Activated CD4-positive, CD25-positive, alpha-beta regulatory T cell (primary cell): ENCODE measurements around the gene CKB.

Source experiments
- DNase-seq, 4 experiments: peaks; one replicate each; lab custom pipeline; 2025; lab: John Stamatoyannopoulos, UW

CKB gene

DNA sequence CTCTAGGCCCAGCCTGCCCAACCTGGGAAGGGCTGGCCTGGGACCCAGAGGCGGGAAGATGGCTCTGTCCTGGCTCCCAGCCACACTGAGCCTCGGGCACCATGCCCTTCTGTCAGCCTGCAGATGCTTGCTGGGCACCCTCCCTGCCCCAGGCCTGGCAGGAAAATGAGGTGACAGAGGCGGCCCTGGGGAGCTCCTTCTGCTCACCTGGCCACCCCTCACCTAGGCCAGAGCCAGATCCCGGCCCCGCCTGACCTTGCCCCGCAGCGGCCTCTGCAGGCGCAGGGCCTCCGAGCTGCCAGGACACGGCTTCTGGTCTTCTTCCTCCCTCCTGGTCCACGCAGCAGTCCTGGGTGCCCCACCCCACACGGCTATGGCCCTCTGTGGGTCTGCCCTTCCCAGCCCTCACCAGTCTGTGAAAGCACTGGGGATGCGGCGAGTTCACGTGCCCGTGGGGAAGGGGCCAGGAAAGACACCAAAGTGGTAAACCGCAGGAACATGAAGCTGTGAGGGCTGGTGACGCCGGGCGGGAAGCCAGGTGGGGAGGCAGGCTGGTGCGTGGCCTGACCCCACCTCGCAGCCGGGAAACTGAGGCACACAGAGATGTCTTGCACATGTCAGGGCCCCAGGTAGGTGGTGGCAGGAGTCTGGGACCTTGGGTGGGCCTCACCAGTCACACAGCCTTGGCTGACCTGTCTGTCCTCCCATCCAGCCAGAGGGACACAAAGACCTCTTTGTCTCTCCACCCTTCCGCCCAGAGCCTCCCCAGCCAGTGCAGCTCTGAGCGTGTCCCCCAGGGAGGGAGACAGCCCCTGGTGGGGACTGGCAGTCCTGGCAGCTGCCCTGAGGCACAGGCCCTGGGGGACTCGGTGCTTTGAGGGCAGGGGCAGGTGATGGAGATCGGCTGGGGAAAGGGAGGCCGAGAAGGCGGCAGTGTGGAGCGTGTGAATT is 27.0 kb upstream of the CKB start:
- no peak for DNase-seq

DNA sequence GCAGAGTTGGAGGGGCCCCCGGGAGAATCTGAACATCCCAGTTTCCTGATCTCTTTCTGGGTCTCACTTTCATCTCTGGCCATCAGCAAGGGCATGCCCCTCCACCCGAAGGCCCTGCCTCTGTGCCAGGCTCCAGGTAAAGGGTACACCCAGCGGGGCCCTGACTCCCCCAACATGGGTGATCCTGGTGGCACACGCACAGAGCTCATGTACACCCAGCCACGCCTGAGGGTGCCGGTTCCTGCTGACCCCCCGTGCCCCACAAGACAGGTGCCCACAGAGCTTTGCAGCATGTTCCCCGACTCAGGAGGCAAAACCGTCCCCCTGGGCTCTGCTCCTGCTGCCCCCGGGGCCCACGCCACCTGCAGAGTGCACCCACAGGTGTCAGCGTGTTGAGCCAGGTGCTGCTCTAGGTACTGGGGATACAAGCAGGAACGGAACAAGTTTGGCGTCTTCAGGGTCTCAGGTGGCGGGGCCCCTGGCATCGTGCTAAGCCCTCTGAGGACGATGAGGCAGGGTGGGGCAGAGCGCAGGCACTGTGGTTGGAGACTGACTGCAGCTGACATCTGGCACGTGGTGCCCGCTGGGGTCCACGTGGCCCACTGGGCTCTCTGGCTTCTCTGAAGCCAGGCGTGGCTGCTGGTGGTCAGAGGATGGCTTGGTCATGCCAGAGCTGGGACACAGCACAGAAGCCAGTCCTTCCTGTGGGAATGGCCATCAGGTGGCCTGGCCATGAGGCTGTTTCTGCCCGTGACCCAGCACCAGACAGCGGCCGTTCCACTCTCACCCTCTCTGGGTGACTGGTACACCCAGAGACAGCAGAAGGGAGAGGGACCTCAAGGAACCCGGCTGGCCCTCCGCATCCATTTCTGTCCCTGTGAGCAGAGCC is 26.1 kb upstream of the CKB start:
- no peak for DNase-seq

DNA sequence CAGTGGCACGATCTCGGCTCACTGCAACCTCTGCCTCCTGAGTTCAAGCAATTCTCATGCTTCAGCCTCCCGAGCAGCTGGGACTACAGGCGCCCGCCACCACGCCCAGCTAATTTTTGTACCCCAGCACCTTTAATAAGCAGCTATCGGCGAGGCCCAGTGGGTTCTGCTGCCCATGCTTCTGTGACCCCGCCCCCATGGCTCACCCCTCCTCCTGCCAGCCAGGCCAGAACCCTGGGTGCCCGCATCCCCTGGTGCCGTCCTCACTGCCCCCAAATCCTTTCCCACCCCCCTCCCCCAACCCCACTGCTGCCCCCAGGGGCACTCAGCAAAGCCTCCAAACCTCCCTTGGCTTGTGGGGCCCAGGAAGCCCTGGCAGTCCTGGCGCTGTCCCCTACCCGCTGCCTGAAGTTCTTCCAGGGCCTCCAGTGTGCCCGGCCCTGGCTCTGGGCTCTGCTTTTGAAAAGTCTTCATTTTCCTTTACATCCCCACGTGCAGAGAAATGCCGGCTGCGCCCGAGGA is 25.4 kb upstream of the CKB start:
- DNase-seq = no peak

DNA sequence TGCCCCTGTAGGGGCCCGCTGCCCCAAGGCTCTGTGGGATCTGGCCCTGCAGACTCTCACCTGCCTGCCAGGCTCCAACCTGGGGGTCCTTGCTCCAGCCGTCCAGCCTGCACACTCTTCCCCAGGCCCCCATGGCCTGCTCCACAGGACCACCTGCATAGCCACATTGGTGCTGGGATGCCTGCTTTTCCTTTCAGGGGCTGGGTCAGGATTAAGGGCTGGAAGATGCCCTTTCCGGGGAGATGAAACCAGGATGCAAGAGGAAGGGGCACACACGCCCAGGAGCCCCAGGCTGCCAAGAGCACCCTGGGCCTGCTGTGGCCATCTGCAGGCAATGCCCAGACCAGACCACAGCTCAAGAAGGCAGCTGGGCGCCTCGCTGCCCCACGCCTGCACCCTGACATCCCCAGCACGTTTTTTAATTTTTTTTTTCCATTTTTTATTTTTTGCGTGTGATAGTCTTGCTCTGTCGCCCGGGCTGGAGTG is 24.9 kb upstream of the CKB start:
- no peak for DNase-seq

DNA sequence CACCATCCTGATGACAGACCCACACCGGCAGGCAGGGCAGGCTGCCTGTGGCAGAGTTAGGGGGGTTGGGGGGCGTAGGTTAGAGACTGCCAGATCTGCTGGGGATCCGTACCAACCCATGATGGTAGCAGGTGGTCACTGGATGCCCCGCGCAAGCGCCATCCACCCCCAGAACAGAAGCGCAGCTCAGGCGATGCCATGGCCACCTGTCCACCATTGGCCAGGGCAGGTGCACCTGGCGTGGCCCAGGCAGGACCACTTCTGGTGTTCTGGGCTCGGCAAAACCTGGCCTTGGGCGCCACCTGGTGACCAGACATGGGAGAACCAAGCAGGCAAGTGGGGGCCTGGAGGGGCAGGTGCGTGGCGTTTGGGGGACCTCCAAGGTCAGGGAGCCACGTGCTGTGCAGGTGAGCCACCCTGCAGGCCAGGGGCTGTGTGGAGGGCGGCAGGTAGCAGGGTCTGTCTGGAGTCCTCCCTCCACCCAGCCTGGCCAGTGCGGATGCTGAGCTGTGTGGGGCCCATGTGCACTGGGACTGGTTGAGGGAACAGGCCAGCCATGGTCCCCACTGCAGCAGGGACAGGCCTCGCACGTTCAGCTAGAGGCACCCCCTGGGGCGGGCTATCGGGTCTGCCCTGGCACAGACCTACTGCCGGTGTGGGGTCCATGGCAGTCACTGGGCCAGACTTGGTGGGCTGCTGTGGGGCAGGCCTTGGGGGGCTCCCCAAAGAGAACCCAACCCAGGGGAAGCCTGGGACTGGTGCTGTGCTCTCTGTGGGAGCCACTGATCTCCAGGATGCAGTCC is 24.2 kb upstream of the CKB start:
- peak; percentile 59 to 72 (median 62) for DNase-seq

DNA sequence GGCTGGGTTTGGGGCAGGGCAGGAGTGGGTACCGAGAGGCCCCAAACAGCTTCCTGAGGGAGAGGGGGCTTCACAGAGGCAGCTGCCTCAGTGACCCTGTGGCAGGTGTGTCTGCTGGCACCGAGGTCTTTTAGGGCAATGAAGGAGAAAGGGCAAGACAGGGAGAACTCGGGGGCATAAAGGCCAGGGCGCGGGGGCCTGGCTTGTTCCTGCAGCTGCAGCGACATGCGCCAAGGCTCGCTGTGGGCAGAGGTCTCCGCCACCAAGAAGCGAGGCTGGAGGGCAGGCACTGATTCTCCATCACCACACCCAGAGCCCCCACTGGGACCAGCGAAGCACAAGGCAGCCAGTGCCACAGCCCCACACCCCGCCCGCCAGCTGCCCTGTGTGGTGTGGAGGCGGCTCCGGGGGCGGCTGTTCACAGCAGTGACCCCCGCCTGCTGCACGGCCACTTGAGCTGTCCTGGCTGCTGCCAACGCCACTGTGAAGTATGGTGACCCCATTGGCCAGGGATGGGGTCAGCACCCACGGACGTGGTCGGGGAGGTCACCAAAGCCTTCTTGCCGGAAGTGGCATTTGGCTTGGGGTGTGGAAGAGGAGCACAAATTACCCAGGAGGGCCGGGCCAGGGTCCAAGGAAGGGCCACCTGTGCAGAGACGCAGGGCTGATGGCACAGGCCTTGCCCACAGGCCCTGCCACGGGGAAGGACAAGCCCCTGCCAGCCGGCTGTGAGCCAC is 23.5 kb upstream of the CKB start:
- DNase-seq = no peak

DNA sequence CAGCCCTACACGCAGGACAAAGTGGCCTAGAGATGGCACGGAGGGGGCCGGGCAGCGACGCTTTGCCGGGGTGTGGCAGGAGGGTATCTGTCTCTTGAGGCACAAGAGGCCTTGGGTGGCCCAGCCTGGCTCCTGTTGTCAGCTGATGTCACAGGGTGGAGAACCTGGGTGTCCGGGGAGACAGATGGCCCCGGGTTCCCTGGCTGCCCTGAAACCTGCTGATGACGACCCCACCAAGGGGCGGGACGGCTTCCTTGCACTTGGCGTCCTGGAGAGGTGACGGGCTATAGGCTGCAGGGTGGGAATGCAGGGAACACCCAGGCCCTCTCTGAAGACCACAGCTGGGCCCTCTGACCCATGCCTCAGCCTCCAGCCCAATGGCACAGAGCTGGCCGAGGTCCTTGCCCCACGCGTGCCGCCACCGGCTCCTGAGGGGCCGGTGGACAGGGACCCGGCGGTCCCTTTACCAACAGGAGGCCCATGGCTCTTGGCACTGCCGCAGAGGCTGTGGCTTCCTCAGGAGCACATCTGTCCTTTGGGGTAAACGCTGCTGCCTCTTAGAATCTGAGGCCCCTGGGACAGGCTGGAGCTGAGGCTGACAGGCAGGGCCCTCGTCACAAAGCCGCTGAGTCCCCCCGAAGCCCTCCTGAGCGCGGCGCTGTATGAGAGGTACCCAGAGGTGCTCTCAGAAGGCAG is 22.7 kb upstream of the CKB start:
- no peak for DNase-seq

DNA sequence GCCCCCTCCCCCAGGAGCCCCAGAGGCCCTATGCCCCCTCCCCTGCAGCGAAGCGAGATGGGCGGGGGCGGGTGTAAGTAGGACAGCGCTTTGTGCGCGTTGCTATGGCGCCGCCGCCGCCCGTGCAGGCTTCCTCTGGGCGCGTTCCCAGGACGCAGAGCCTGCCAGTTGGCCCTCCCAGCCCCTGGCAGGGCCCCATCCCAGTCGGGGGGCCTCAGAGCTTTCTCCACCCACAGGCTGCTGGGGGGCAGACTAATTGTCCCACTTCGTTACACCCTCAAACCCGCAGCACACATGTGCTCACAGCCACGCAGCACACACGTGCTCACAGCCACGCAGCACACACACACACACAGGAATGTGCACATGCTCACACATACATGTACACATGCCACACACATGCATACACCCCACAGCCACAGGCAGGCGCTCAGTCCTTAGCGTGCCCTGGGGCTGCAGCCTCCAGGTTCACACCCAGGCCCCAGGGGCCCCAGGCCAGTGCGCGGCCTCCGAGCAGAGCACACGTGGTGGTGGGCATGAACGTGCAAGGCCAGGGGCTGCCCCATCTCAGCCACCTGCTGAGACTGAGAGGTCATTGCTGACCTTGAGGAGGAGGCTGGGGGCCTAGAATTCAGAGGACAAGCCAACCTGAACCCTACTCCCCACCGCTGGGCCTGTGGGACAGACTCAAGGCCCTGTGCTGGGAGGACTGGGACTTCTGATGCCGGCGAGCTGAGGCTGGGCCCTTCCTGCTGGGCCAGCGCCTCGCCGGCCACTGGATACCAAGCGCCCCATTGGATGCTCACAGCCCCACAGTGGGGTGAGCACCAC is 22.0 kb upstream of the CKB start:
- no peak for DNase-seq

DNA sequence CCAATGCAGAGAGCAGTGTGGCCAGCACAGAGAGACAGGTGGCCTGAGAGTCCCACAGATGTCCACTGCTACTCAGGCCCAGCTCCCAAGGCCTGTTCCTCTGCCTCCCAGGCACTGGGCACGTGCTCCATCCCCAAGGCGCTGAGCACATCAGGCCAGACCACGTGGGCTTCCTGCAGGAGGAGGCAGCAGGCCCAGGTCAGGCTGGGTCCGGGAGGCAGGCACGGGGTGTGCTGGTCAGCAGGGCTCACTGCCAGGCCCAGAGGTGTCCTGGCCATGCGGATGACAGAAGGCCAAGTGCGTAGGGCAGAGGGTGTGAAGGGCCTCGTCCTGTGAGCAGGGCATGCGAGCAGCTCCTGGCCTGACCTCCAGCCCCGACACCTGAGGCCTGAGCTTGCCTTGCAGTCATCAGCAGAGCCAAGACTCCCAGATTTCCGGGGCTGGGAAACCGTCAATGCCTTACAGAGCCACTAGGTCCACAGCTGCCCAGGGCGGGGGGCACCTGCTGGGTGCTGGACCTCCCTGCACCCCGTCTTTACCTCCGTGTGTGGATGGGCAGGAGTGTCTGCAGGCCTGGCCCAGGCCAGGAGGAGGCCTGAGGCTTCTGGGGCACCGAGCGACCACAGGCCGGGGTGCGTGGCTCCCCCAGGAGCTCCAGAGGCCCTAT is 21.2 kb upstream of the CKB start:
- DNase-seq = no peak

DNA sequence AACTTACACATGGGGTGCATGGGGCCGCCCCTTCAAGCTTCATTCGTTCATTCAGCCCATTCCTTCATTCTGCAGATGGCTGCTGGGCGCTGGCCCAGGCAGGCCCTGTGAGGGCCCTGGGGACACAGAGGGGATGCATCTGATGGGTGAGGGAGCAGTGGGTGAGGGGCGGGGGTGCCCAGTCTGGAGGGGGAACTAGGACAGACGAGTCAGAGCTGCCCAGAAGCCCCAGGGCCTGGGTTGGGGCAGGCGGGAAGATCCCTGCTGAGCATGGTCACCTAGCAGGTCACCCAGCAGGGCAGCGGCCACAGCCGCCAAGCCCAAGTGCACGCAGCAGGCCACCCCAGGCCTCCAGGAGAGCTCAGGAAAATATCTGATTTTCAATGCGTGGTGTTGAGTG is 20.5 kb upstream of the CKB start:
- DNase-seq = no peak

DNA sequence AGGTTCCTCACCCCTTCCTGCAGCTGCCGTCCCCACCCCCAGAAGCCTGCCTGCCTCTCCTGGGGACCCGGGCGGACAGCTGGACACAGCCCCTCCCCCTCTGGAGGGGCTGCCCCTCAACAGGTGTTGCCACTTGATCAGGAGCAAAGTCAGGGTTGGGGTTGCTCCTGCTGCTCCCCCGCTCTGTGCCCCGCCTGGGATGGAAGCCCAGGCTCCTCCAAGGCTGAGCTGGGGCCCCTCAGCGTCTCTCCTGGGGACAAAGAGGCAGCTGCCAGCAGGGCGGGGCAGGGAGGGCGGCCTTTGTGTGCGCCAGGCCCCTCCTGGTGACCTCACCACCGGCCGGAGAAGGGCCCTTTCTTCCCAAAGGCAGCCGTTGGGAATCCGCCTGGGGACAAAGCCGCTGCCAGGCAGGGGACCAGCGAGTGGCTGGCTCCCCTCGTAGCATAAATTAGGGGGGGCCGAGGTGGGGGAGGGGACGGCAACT is 20.0 kb upstream of the CKB start:
- DNase-seq = no peak

DNA sequence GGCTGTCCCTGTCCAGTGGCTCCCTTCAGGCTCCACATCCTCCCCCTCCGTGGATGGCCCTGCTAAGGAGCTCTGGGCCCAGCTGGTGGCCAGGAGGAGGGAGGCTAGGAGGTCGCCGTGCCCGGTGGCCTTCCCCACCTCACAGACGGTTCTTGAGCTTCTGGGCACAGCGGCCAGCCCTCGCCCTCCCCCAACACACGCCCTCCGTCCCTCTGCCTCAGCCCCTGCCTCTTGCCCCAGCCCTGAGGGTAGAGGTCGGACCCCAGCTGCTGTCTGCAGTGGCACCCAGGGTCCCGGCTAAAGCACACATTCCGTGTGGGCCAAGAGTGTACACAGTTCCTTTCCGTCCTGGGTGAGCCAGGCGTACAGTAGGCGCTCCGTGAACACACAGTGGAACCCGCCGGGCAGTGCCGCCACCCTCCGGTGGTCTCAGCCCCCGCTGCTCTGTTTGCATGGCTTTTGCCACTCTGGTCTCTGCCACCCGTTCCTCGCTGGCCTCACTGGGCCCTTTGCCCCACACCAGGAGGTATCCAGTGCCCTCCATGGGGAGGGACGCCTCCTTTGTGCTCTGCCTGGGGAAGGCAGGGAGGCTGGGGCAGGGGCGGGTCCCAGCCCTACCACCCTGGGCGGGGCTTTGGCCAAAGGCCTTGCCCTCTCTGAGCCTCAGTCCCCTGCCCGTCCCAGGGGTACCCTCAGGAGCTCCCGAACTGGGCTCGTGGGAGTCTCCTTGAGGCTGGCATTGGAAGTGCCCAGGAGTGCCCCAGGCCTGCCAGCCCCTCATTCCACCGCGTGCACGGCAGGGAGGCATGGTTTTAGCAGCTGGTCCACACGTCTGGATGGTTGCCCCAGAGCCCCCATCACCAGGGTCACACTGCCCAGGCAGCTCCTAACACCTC is 19.3 kb upstream of the CKB start:
- no peak for DNase-seq

DNA sequence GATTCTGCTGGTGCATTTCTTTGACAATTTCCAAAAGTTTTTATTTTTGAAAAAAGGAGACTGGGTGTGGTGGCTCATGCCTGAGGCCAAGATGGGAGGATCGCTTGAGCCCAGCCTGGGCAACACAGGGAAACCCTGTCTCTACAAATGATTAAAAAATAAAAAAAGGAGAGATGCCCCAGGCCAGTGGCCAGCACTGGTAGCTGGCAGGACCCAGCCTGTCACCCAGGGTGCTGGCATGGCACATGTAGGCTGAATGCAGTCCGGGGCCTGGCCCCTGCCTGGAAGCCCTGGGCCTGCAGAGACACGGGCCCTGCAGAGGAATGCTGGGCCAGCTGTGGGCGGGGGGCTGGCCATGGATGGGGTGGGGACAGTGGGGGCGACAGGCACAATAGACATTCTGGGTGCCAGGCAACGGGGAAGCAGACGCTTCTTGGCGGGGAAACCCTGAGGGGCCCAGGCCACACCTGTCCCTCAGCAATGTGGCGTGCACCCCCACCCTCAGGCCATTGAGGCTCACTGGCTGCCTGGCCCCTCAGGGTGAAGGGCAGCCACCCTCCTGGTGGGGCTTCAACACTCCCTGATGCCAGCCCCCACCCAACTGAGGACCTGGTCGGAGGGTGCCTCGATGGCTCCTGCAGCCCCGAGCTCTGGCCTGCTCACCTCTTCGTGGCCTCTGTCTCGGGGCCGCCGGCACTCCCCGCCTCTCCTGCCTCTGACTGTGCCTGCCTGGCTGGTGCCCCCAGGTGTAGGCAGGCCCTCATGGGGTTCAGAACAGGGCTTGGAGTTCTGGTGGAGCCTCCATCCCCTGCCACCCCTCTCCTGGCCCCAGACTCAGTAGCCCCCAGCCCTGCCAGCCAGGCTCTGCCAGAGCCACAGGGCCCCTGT is 18.4 kb upstream of the CKB start:
- no peak for DNase-seq

DNA sequence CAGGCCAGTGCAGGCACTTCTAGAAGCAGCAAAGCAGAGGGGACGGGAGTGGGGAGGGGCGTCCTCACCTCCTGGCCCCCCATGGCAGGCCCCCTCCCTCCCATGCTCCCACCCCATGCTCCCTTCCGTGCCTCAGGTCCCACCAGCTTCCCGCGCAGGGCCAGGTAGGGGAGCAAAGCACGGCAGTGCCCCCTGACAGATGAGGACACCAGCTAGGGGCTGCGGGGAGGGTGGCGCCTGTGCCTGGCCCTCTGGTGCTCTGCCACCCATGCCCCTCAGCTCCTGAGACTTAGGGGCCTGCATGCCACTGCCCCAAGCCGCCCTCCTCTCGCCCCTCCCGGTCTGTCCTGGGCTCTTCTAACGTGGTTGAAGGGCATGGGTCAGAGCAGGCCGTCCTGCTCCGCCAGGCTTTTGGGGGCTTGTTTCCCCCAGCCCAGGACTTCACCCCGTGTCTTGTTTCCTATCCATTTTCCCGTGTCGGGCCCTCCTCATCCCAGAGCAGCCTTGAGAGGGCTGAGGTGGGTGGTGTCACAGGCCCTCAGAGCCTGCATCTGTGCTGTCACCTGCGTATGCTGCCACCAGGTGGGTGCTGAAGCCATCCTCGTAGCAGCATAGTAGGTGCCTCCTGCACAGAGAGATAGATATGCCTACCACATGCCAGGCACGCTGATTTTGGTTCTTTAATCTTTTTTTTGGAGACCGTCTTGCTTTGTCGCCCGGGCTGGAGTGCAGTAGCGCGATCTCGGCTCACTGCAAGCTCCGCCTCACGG is 16.6 kb upstream of the CKB start:
- no peak for DNase-seq

DNA sequence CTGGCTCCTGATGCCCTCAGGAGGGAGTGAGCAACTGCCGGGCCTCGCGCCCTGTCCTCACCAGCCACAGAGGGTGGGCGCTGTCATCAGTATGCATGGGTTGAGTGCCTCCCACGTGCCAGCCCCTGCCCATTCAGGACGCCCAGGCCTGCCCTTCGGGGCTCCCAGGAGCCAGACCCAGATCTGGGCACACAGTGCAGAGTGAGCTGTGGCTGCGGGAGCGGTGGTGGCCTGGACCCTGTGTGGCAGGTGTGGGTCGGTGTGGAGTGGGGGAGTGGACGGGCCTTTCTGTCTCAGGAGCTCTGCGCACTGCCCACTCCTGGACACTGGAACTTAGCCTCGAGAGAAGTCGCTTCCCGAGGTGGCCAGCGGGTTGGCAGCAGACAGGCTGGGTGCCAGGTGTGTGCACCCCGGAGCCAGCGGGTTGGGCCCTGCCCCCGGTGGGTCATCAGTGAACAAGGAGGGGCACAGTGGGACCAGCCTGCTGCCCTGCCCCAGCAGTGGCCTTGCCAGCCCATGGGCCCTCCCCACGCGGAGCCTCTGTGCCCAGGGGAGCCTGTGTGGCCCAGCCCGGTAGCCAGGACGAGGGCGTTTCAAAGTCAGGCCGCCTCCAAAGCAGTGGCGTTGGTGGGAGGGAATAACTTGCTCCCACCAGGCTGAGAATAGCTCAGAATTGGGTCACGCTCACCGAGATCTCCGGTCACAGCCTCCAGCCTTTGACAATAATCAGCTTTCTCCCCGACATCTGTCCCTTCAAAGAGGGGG is 15.8 kb upstream of the CKB start:
- DNase-seq = no peak
